Testis (tissue), 2 donors: Measurements from ENCODE around the gene LPAR3.

ENCODE experiments used
- CTCF ChIP-seq, 3 experiments: fragments of 450-650 bp in 2 of 3; fragments of 200-600 bp in 1 of 3; sonication (generic) in 1 of 3; IDR thresholded peaks; one replicate each; pipeline ENCODE4 v1.5.1; 2016 to 2019; ENCODE audit warnings: antibody characterized with exemption in 3 of 3, mild to moderate bottlenecking in 2 of 3, moderate library complexity in 1 of 3
- POLR2A ChIP-seq: fragments of 450-650 bp; IDR thresholded peaks from one replicate; pipeline ENCODE4 v1.6.1; 2017; ENCODE audit warnings: antibody characterized with exemption, mild to moderate bottlenecking, moderate library complexity

GRCh38 chr1:84939761-84940160 lies 46.8 kb upstream of the LPAR3 start:
- TF ChIP-seq POLR2A (no peak), CTCF (IDR thresholded peaks at IDR 0.05) (no peak)
